NCI-H1092 treated with DMSO at 0.1 percent for 48 hours (cell line): ENCODE measurements around the gene SOX8.

Experiments used
- DNase-seq: peaks from one replicate; lab custom pipeline; 2025; lab: John Stamatoyannopoulos, UW

The SOX8 gene

GRCh38 chr16:974001-974601 is 7.5 kb upstream of the SOX8 start:
- no peak for DNase-seq

- DNase-seq: no peak
Observed at GRCh38 chr16:974611-975261, 6.8 kb upstream of the SOX8 start.

GRCh38 chr16:975291-975690 is 6.3 kb upstream of the SOX8 start:
- DNase-seq: no peak

GRCh38 chr16:976389-976931 is 5.1 kb upstream of the SOX8 start:
- DNase-seq: no peak

- no peak for DNase-seq
Observed at GRCh38 chr16:977081-977701, 4.4 kb upstream of the SOX8 start.

- no peak for DNase-seq
Observed at GRCh38 chr16:977896-978295, 3.7 kb upstream of the SOX8 start.

- DNase-seq: no peak
Observed at GRCh38 chr16:978403-978802, 3.2 kb upstream of the SOX8 start.

GRCh38 chr16:979147-979546 is 2.4 kb upstream of the SOX8 start:
- no peak for DNase-seq

- no peak for DNase-seq
Observed at GRCh38 chr16:979859-980594, 1.5 kb upstream of the SOX8 start.

- no peak for DNase-seq
Observed at GRCh38 chr16:980595-980854, 1.0 kb upstream of the SOX8 start.

GRCh38 chr16:982145-983043 is 824 bp downstream of the SOX8 start:
- no peak for DNase-seq

- DNase-seq: no peak
Observed at GRCh38 chr16:983044-984030, 1.8 kb downstream of the SOX8 start.

GRCh38 chr16:984121-984694 is 2.6 kb downstream of the SOX8 start:
- DNase-seq: no peak

- DNase-seq: no peak
Observed at GRCh38 chr16:984736-985636, 3.4 kb downstream of the SOX8 start.

- no peak for DNase-seq
Observed at GRCh38 chr16:985646-986400, 4.3 kb downstream of the SOX8 start.

- no peak for DNase-seq
Observed at GRCh38 chr16:986411-986810, 4.8 kb downstream of the SOX8 start.

GRCh38 chr16:986925-987582 is 5.5 kb downstream of the SOX8 start:
- no peak for DNase-seq

GRCh38 chr16:987906-988305 is 6.3 kb downstream of the SOX8 start:
- DNase-seq: no peak
